ENCODE measurements around the gene ZNF835.

- TF ChIP-seq MXI1 (conservative IDR thresholded peaks at IDR 0.05; ENCODE audit: poor library complexity, severe bottlenecking): no peak
- no peak for TF ChIP-seq CTCF (IDR thresholded peaks at IDR 0.05; ENCODE audit: poor library complexity, severe bottlenecking)
- TF ChIP-seq EP300 (conservative IDR thresholded peaks at IDR 0.05; ENCODE audit: poor library complexity, severe bottlenecking): no peak
- TF ChIP-seq TAF1 (IDR thresholded peaks at IDR 0.05; ENCODE audit: low read depth): no peak
- no peak for TF ChIP-seq RAD21 (conservative IDR thresholded peaks at IDR 0.05)
- no peak for TF ChIP-seq EZH2 (IDR thresholded peaks at IDR 0.05; ENCODE audit: borderline replicate concordance, insufficient read depth, low read length, poor library complexity, severe bottlenecking)
- TF ChIP-seq POLR2AphosphoS5 (IDR thresholded peaks at IDR 0.05): no peak
- TF ChIP-seq REST (IDR thresholded peaks at IDR 0.05; ENCODE audit: borderline replicate concordance): no peak
These were observed 38.5 kb downstream of the ZNF835 start for GRCh38 chr19:56633021-56633420.

Data from neural cell (in vitro differentiated cells).